Stimulated activated CD4-positive, alpha-beta T cell treated with anti-CD3 and anti-CD28 coated beads, TNF-alpha, amount 100 ng/mL, for 1 hour (primary cell): ENCODE results near the gene CALN1.
"Not testable (repeated sequence)": the region's sequence is repeated elsewhere in the genome, so short reads cannot be mapped to it uniquely, and the experiment has no call there.

Experiments
- DNase-seq, 3 donors: peaks; one replicate each; pipeline ENCODE4 v3.0.0-alpha.2; 2020; ENCODE audit warnings: low read depth in 3 of 3, low spot score in 1 of 3

CALN1 gene

GRCh38 chr7:72412121-72412618 is at the start of gene CALN1:
Gene CALN1 (minus strand): TSS chr7:72412338.
- DNase-seq = not testable (repeated sequence)

- no peak for DNase-seq
Observed at GRCh38 chr7:72453471-72453870, 41.3 kb upstream of the CALN1 start.

- no peak for DNase-seq
Observed at GRCh38 chr7:72447465-72448204, 35.5 kb upstream of the CALN1 start.

GRCh38 chr7:72446591-72447462 is 34.7 kb upstream of the CALN1 start:
- DNase-seq = no peak

GRCh38 chr7:72446131-72446530 is 34.0 kb upstream of the CALN1 start:
- DNase-seq = no peak

- DNase-seq = no peak
Observed at GRCh38 chr7:72445580-72445979, 33.4 kb upstream of the CALN1 start.

- DNase-seq = no peak
Observed at GRCh38 chr7:72445075-72445474, 32.9 kb upstream of the CALN1 start.

- no peak for DNase-seq
Observed at GRCh38 chr7:72444026-72444776, 32.1 kb upstream of the CALN1 start.

- DNase-seq = no peak
Observed at GRCh38 chr7:72441791-72442190, 29.7 kb upstream of the CALN1 start.

- no peak for DNase-seq
Observed at GRCh38 chr7:72438491-72438890, 26.4 kb upstream of the CALN1 start.

GRCh38 chr7:72437610-72438009 is 25.5 kb upstream of the CALN1 start:
- DNase-seq = no peak

- DNase-seq = no peak
Observed at GRCh38 chr7:72437061-72437585, 25.0 kb upstream of the CALN1 start.

- DNase-seq = no peak
Observed at GRCh38 chr7:72435925-72436480, 23.9 kb upstream of the CALN1 start.

- DNase-seq = no peak
Observed at GRCh38 chr7:72435366-72435765, 23.2 kb upstream of the CALN1 start.

- DNase-seq = no peak
Observed at GRCh38 chr7:72430531-72430930, 18.4 kb upstream of the CALN1 start.

- DNase-seq = no peak
Observed at GRCh38 chr7:72429316-72429715, 17.2 kb upstream of the CALN1 start.

GRCh38 chr7:72416846-72417245 is 4.7 kb upstream of the CALN1 start:
- no peak for DNase-seq

- no peak for DNase-seq
Observed at GRCh38 chr7:72415586-72415985, 3.4 kb upstream of the CALN1 start.

GRCh38 chr7:72413886-72414285 is 1.7 kb upstream of the CALN1 start:
- DNase-seq = no peak

GRCh38 chr7:72413290-72413689 is 1.2 kb upstream of the CALN1 start:
- DNase-seq = no peak

GRCh38 chr7:72411419-72411818 is 719 bp downstream of the CALN1 start:
- no peak for DNase-seq
